Breast epithelium (tissue), 4 donors: Measurements from ENCODE around the gene ASB5. TPM values are rescaled to one million over a fixed set of nuclear protein-coding genes. Genes with fewer than 3 reads are reported as not detected.

ENCODE experiments used
- DNase-seq, 2 donors: peaks; one replicate each; pipeline ENCODE4 v3.0.0-alpha.2; 2019; ENCODE audit warnings: low spot score in 2 of 2
- H3K27ac ChIP-seq, 2 donors: fragments of 200-600 bp; sonication (generic) in 1 of 2; one replicate each; pipeline ENCODE4 v1.5.1; 2016 to 2019; ENCODE audit warnings: mild to moderate bottlenecking in 1 of 2
- H3K27me3 ChIP-seq, 2 donors: fragments of 200-600 bp; sonication (generic) in 1 of 2; one replicate each; pipeline versions ENCODE4 v1.5.1 to v1.6.0; 2017 to 2019; ENCODE audit warnings: control low read depth in 1 of 2, mild to moderate bottlenecking in 1 of 2
- H3K36me3 ChIP-seq: fragments of 200-600 bp; one replicate; pipeline ENCODE4 v1.5.1; 2019
- H3K4me1 ChIP-seq, 2 donors: fragments of 200-600 bp; sonication (generic); one replicate each; pipeline ENCODE4 v1.5.1; 2016 to 2019; ENCODE audit warnings: control low read depth in 1 of 2
- H3K4me3 ChIP-seq, 3 donors: fragments of 200-600 bp; sonication (generic); 1 replicate in 2 of 3; 2 replicates in 1 of 3; pipeline ENCODE4 v1.5.1; 2016 to 2019; ENCODE audit warnings: mild to moderate bottlenecking in 3 of 3, moderate library complexity in 2 of 3
- H3K9me3 ChIP-seq, 2 donors: fragments of 200-600 bp; sonication (generic) in 1 of 2; one replicate each; pipeline ENCODE4 v1.5.1; 2016 to 2019; ENCODE audit warnings: control low read depth in 1 of 2
- CTCF ChIP-seq, 3 donors: fragments of 450-650 bp; IDR thresholded peaks; one replicate each; pipeline ENCODE4 v1.5.1; 2016 to 2017; ENCODE audit warnings: antibody characterized with exemption in 3 of 3, mild to moderate bottlenecking in 3 of 3, moderate library complexity in 3 of 3
- POLR2A ChIP-seq: fragments of 450-650 bp; IDR thresholded peaks from one replicate; pipeline ENCODE4 v1.6.1; 2016; ENCODE audit warnings: antibody characterized with exemption, mild to moderate bottlenecking, moderate library complexity
- POLR2AphosphoS5 ChIP-seq, 3 donors: sonication (generic); formaldehyde crosslinking; IDR thresholded peaks; one replicate each; pipeline ENCODE4 v1.6.1; 2017; ENCODE audit warnings: antibody characterized with exemption in 3 of 3
- intact Hi-C: fragments of 100-400 bp; cut with DNase I; formaldehyde crosslinking; loops from one replicate; pipeline ENCODE4 v1.15.1; 2023; ENCODE audit warnings: low total_unique reads
- total RNA-seq, 3 donors: library from RNA; depleted of rRNA; stranded (reverse); fragments of >200 nt; gene quantifications; one replicate each; pipeline ENCODE4 v1.1.0, GENCODE V29; 2016

Gene ASB5
- not detected for total RNA-seq

- Histone ChIP-seq H3K4me3 (no peak within 1 kb of the TSS), H3K9me3 (no peaks in the 10 kb centered on the region), H3K27me3 (no peaks in the 10 kb centered on the region), H3K4me1 (no peaks in the 10 kb centered on the region), H3K27ac (no peak within 1 kb of the TSS), H3K36me3 (no peaks in the 10 kb centered on the region)
- TF ChIP-seq POLR2AphosphoS5 (IDR thresholded peaks at IDR 0.05) (no peak), POLR2A (no peak), CTCF (IDR thresholded peaks at IDR 0.05) (no peak)
- no peak for DNase-seq
- intact Hi-C loops, result no loop called here
Measured at GRCh38 chr4:176268963-176269362, at the start of gene ASB5. ASB5 (minus strand) TSS chr4:176269222; CDS start chr4:176269108, 114 bp downstream.

GRCh38 chr4:176313596-176314336 is 44.7 kb upstream of the ASB5 start:
- TF ChIP-seq POLR2AphosphoS5 (IDR thresholded peaks at IDR 0.05), result no peak
- no peak for TF ChIP-seq POLR2A
- TF ChIP-seq CTCF (IDR thresholded peaks at IDR 0.05), result no peak
- intact Hi-C loops, result no loop called here
- DNase-seq, result no peak
- Histone ChIP-seq H3K27me3 (no peaks in the 10 kb centered on the region), H3K4me1 (no peaks in the 10 kb centered on the region), H3K4me3 (no peak overlapping the region), H3K36me3 (no peaks in the 10 kb centered on the region), H3K9me3 (no peaks in the 10 kb centered on the region), H3K27ac (no peak overlapping the region)

- Histone ChIP-seq H3K27ac (no peak overlapping the region), H3K9me3 (no peaks in the 10 kb centered on the region), H3K4me3 (no peak overlapping the region), H3K27me3 (no peaks in the 10 kb centered on the region), H3K4me1 (no peaks in the 10 kb centered on the region), H3K36me3 (no peaks in the 10 kb centered on the region)
- no peak for DNase-seq
- intact Hi-C loops, result no loop called here
- TF ChIP-seq POLR2AphosphoS5 (IDR thresholded peaks at IDR 0.05) (no peak), POLR2A (no peak), CTCF (IDR thresholded peaks at IDR 0.05) (no peak)
Measured at GRCh38 chr4:176309772-176310171, 40.8 kb upstream of the ASB5 start.

GRCh38 chr4:176309046-176309445 is 40.0 kb upstream of the ASB5 start:
- no peaks in the 10 kb centered on the region for H3K36me3 ChIP-seq

More at GRCh38 chr4:176309046-176309445, 40.0 kb upstream of the ASB5 start:
- Histone ChIP-seq H3K27ac (no peak overlapping the region), H3K27me3 (no peaks in the 10 kb centered on the region), H3K9me3 (no peaks in the 10 kb centered on the region), H3K4me1 (no peaks in the 10 kb centered on the region), H3K4me3 (no peak overlapping the region)
- TF ChIP-seq CTCF (IDR thresholded peaks at IDR 0.05) (no peak), POLR2A (no peak), POLR2AphosphoS5 (IDR thresholded peaks at IDR 0.05) (no peak)
- DNase-seq, result no peak
- intact Hi-C loops, result no loop called here
